ENCODE data around the gene SUN3. TPM values are rescaled to one million over a fixed set of nuclear protein-coding genes. Genes with fewer than 3 reads are reported as not detected.

Gene SUN3
- total and polyA plus RNA-seq, 10 of the 15 experiments (the other 5 are each of a cell fraction or from before 2014, with no cell fraction given) = 0.29 to 0.48 TPM; not detected in 8

DNA sequence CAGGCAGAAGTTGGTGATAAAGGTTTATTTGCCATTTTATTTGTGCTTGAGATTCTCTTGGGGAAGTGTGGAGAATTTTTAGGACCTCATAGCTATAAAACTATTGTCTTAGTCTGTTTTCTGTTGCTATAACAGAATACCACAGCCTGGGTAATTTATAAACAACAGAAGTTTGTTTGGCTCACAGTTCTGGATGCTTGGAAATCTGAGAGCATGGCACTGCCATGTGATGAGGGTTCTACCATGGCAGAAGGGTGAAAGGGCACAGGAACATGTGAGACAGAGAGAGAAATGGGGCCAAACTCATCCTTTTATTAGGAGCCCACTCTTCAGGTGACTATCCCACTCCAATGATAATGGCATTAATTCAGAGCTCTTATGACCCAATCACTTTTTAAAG, 12.3 kb downstream of the SUN3 start:
- ATAC-seq (no peak), FAIRE-seq (no peak), DNase-seq (ENCODE audit: low read depth, low spot score) (no peak)
- no peak overlapping the region for H2AFZ ChIP-seq (ENCODE audit: control insufficient read depth, low read depth, low read length)
- ChIA-PET CTCF (no interaction called here), SMC1A (ENCODE audit: uncharacterized antibody, unreplicated experiment) (no interaction called here), POLR2A (no interaction called here), RAD21 (ENCODE audit: unreplicated experiment) (no interaction called here)
- H3K36me3 ChIP-seq (ENCODE audit: control insufficient read depth in 2 of 2, insufficient read depth in 2 of 2, low read length in 1 of 2) = no peaks in the 10 kb centered on the region
- no peak overlapping the region for H3K4me2 ChIP-seq (ENCODE audit: control insufficient read depth, insufficient read depth)
- in situ Hi-C loops (cut with MboI) (no loop called here), intact Hi-C loops (cut with micrococcal nuclease; ENCODE audit: unreplicated experiment) (no loop called here)
- peaks cover 3% of the 10 kb centered on the region; the same call in 1 of the 2 replicates for H3K4me1 ChIP-seq (ENCODE audit: control insufficient read depth, insufficient read depth, low read length)
- H3K79me2 ChIP-seq (ENCODE audit: control insufficient read depth, insufficient read depth, low read length) = no peaks in the 10 kb centered on the region
- no peaks in the 10 kb centered on the region for H3K27me3 ChIP-seq (replicated peaks in 1 of 2; ENCODE audit: control insufficient read depth in 2 of 2, insufficient read depth in 2 of 2, low read length in 1 of 2)
- no peak for TF ChIP-seq LARP7 (IDR thresholded peaks at IDR 0.05)
- TF ChIP-seq POLR2AphosphoS2 (IDR thresholded peaks at IDR 0.05; ENCODE audit: low read depth, low read length) = no peak
- no peak for TF ChIP-seq ZNF217 (IDR thresholded peaks at IDR 0.05)
- TF ChIP-seq BCL11A (IDR thresholded peaks at IDR 0.05; ENCODE audit: low read depth, low read length) = no peak
- no peak for TF ChIP-seq JUNB (IDR thresholded peaks at IDR 0.05)
- no peak for TF ChIP-seq HDAC2 (IDR thresholded peaks at IDR 0.05)
- no peak for TF ChIP-seq ATF3 (IDR thresholded peaks at IDR 0.05; ENCODE audit: borderline replicate concordance, extremely low read depth, low read depth, low read length)
- no peak for TF ChIP-seq IRF3 (IDR thresholded peaks at IDR 0.05)
- TF ChIP-seq KDM1A (IDR thresholded peaks at IDR 0.05; ENCODE audit: borderline replicate concordance) = no peak
- H3K9ac ChIP-seq (ENCODE audit: control insufficient read depth, insufficient read depth, low read length) = no peak overlapping the region
- H4K20me1 ChIP-seq (ENCODE audit: control insufficient read depth, insufficient read depth) = no peaks in the 10 kb centered on the region
- no TSS peak for BruUV-seq (replicated peaks)
- H3K9me3 ChIP-seq (replicated peaks; ENCODE audit: control insufficient read depth, insufficient read depth, low read length) = no peaks in the 10 kb centered on the region
- no peak overlapping the region for H3K27ac ChIP-seq (ENCODE audit: control insufficient read depth, insufficient read depth)
- H3K4me3 ChIP-seq = no peak overlapping the region

Data from GM12878 (cell line).